GM20431 (cell line): ENCODE data around the gene SLC12A5.

Experiments used
- in situ Hi-C: fragments of 300-500 bp; cut with MseI, MboI; formaldehyde crosslinking; loops from one replicate; pipeline ENCODE4 v1.15.0; 2020; ENCODE audit warnings: low sequenced_read_pairs; ENCODE audit not compliant: unreplicated experiment

The SLC12A5 gene

GRCh38 chr20:46023148-46023484 is 5.9 kb upstream of the SLC12A5 start:
- in situ Hi-C loops, result no loop called here

- in situ Hi-C loops, result no loop called here
Observed at GRCh38 chr20:46023999-46024398, 5.0 kb upstream of the SLC12A5 start.

- in situ Hi-C loops, result no loop called here
Observed at GRCh38 chr20:46025376-46025783, 3.6 kb upstream of the SLC12A5 start.

GRCh38 chr20:46027245-46027853 is 1.7 kb upstream of the SLC12A5 start:
- in situ Hi-C loops, result no loop called here

GRCh38 chr20:46028110-46028509 is 905 bp upstream of the SLC12A5 start:
- in situ Hi-C loops, result no loop called here

GRCh38 chr20:46030284-46031013 is 1.4 kb downstream of the SLC12A5 start:
- in situ Hi-C loops, result no loop called here

GRCh38 chr20:46031014-46031569 is 2.1 kb downstream of the SLC12A5 start:
- in situ Hi-C loops, result no loop called here

GRCh38 chr20:46031701-46032254 is 2.8 kb downstream of the SLC12A5 start:
- in situ Hi-C loops, result no loop called here

- in situ Hi-C loops, result no loop called here
Observed at GRCh38 chr20:46034039-46034438, 5.0 kb downstream of the SLC12A5 start.

- in situ Hi-C loops, result no loop called here
Observed at GRCh38 chr20:46035253-46035652, 6.2 kb downstream of the SLC12A5 start.

- in situ Hi-C loops, result no loop called here
Observed at GRCh38 chr20:46035713-46036112, 6.7 kb downstream of the SLC12A5 start.

- in situ Hi-C loops, result no loop called here
Observed at GRCh38 chr20:46036370-46036769, 7.4 kb downstream of the SLC12A5 start.

- in situ Hi-C loops, result no loop called here
Observed at GRCh38 chr20:46037036-46037435, 8.0 kb downstream of the SLC12A5 start.

GRCh38 chr20:46040902-46041535 is 12.0 kb downstream of the SLC12A5 start:
- in situ Hi-C loops, result no loop called here

GRCh38 chr20:46043556-46043955 is 14.5 kb downstream of the SLC12A5 start:
- in situ Hi-C loops, result no loop called here

GRCh38 chr20:46044896-46045295 is 15.9 kb downstream of the SLC12A5 start:
- in situ Hi-C loops, result no loop called here

GRCh38 chr20:46046588-46047310 is 17.7 kb downstream of the SLC12A5 start:
- in situ Hi-C loops, result no loop called here

GRCh38 chr20:46047821-46048220 is 18.8 kb downstream of the SLC12A5 start:
- in situ Hi-C loops, result no loop called here

- in situ Hi-C loops, result no loop called here
Observed at GRCh38 chr20:46049190-46049589, 20.2 kb downstream of the SLC12A5 start.

GRCh38 chr20:46049815-46050214 is 20.8 kb downstream of the SLC12A5 start:
- in situ Hi-C loops, result no loop called here
